HCT116 (cell line): ENCODE data around the gene KRT78. TPM values are rescaled to one million over a fixed set of nuclear protein-coding genes. Genes with fewer than 3 reads are reported as not detected.

ENCODE experiments used
- ATAC-seq: fragments of 200-7000 bp; cut with Tn5 transposase; 2 replicates; pipeline ENCODE4 v1.9.1; 2020; ENCODE audit warnings: mild to moderate bottlenecking, moderate library complexity
- BruUV-seq: library from RNA; stranded (reverse); fragments of 400-500 nt; replicated peaks from 2 replicates; lab custom pipeline; 2021; lab: Mats Ljungman, UMichigan
- CTCF ChIA-PET: fragments of 300-600 bp; sonication (Branson Sonifier 250); formaldehyde crosslinking; loops from one replicate; lab custom pipeline; 2021; ENCODE audit warnings: antibody characterized with exemption; lab: Charles Lee
- POLR2A ChIA-PET: fragments of 300-600, 350-600 bp; sonication (Branson Sonifier 250); formaldehyde crosslinking; loops from one replicate; lab custom pipeline; 2021; ENCODE audit warnings: antibody characterized with exemption; lab: Charles Lee
- RAD21 ChIA-PET, 2 experiments: fragments of 300-600 bp; sonication (Branson Sonifier 250); formaldehyde crosslinking; loops; one replicate each; lab custom pipeline; 2023; ENCODE audit warnings: low total read pairs in 2 of 2; ENCODE audit not compliant: uncharacterized antibody in 2 of 2, unreplicated experiment in 2 of 2, low non-redundant PET in 1 of 2; lab: Charles Lee
- DNase-seq: peaks from one replicate; pipeline ENCODE4 v3.0.0-alpha.2; 2010; ENCODE audit warnings: low read depth, low spot score
- H2AFZ ChIP-seq: fragments of 200-600 bp; shearing (Covaris generic), sonication (generic); 2 replicates; pipeline ENCODE4 v1.6.1; 2017; ENCODE audit warnings: low read depth, mixed run types, mixed read lengths, antibody characterized with exemption, low read length; ENCODE audit not compliant: poor library complexity, severe bottlenecking
- H3K27ac ChIP-seq: 2 replicates; pipeline ENCODE4 v1.5.1; 2012; ENCODE audit warnings: low read depth, low read length
- H3K27me3 ChIP-seq: fragments of 200-600 bp; sonication (generic); 2 replicates; pipeline ENCODE4 v1.6.1; 2016; ENCODE audit warnings: mixed run types, low read length, mixed read lengths; ENCODE audit not compliant: insufficient read depth
- H3K36me3 ChIP-seq, 2 experiments: fragments of 200-500 bp in 1 of 2; fragments of 200-600 bp in 1 of 2; sonication (Bioruptor generic) in 1 of 2; sonication (generic) in 1 of 2; 2 replicates each; pipeline versions ENCODE4 v1.5.1 to v1.6.1; 2014 to 2016; ENCODE audit warnings: low read length in 2 of 2, inconsistent platforms in 1 of 2, mixed read lengths in 1 of 2, mixed run types in 1 of 2; ENCODE audit not compliant: insufficient read depth in 2 of 2, control insufficient read depth in 1 of 2
- H3K4me1 ChIP-seq, 2 experiments: fragments of 200-600 bp in 1 of 2; sonication (generic) in 1 of 2; 2 replicates each; pipeline versions ENCODE4 v1.5.1 to v1.6.1; 2012 to 2017; ENCODE audit warnings: low read length in 2 of 2, inconsistent platforms in 1 of 2, mild to moderate bottlenecking in 1 of 2, mixed read lengths in 1 of 2, mixed run types in 1 of 2, moderate library complexity in 1 of 2; ENCODE audit not compliant: insufficient read depth in 2 of 2, control insufficient read depth in 1 of 2
- H3K4me2 ChIP-seq: fragments of 200-600 bp; sonication (generic); 2 replicates; pipeline ENCODE4 v1.6.1; 2017; ENCODE audit warnings: mixed run types, low read length, mixed read lengths
- H3K4me3 ChIP-seq, 2 experiments: fragments of 200-600 bp in 1 of 2; sonication (generic) in 1 of 2; replicated peaks in 1 of 2; 2 replicates each; pipeline ENCODE4 v1.5.1; 2011 to 2016; ENCODE audit warnings: low read length in 2 of 2, control low read depth in 1 of 2, low read depth in 1 of 2, mild to moderate bottlenecking in 1 of 2, mixed read lengths in 1 of 2, mixed run types in 1 of 2
- H3K79me2 ChIP-seq: fragments of 200-600 bp; sonication (generic); 2 replicates; pipeline ENCODE4 v1.6.1; 2017; ENCODE audit warnings: mild to moderate bottlenecking, mixed run types, low read length, moderate library complexity, mixed read lengths; ENCODE audit not compliant: insufficient read depth
- H3K9ac ChIP-seq: fragments of 200-600 bp; sonication (generic); 2 replicates; pipeline ENCODE4 v1.6.1; 2016; ENCODE audit warnings: low read length, mixed read lengths
- H3K9me2 ChIP-seq: fragments of 200-600 bp; sonication (generic), shearing (Covaris generic); 2 replicates; pipeline ENCODE4 v1.6.1; 2017; ENCODE audit warnings: mixed run types, mild to moderate bottlenecking, moderate library complexity; ENCODE audit not compliant: insufficient read depth
- H3K9me3 ChIP-seq, 2 experiments: fragments of 200-500 bp in 1 of 2; fragments of 200-600 bp in 1 of 2; sonication (Bioruptor generic) in 1 of 2; sonication (generic) in 1 of 2; 2 replicates each; pipeline ENCODE4 v1.6.1; 2014 to 2017; ENCODE audit warnings: low read length in 2 of 2, mixed read lengths in 2 of 2, inconsistent platforms in 1 of 2, low read depth in 1 of 2, mild to moderate bottlenecking in 1 of 2, mixed run types in 1 of 2, moderate library complexity in 1 of 2; ENCODE audit not compliant: control insufficient read depth in 1 of 2, insufficient read depth in 1 of 2
- H4K20me1 ChIP-seq: fragments of 200-600 bp; sonication (generic), shearing (Covaris generic); 2 replicates; pipeline ENCODE4 v1.6.1; 2017; ENCODE audit warnings: mixed run types, mild to moderate bottlenecking, moderate library complexity; ENCODE audit not compliant: insufficient read depth
- CBX3 ChIP-seq: IDR thresholded peaks from 2 replicates; pipeline ENCODE4 v1.6.1; 2012; ENCODE audit warnings: low read depth
- ELF1 ChIP-seq: IDR thresholded peaks from 2 replicates; pipeline ENCODE4 v1.6.1; 2012; ENCODE audit warnings: low read depth, borderline replicate concordance
- EZH2phosphoT487 ChIP-seq: fragments of 200-600 bp; IDR thresholded peaks from 2 replicates; pipeline ENCODE4 v1.6.1; 2018; ENCODE audit warnings: antibody characterized with exemption, borderline replicate concordance
- RAD21 ChIP-seq: IDR thresholded peaks from 2 replicates; pipeline ENCODE4 v1.6.1; 2012; ENCODE audit warnings: low read depth, mild to moderate bottlenecking
- SRF ChIP-seq: IDR thresholded peaks from 2 replicates; pipeline ENCODE4 v1.6.1; 2012; ENCODE audit warnings: low read depth
- ZFX ChIP-seq: fragments of 450-650 bp; IDR thresholded peaks from 2 replicates; pipeline ENCODE4 v1.6.1; 2017
- ZNF274 ChIP-seq: fragments of 200-500 bp; sonication (Bioruptor generic); IDR thresholded peaks from 2 replicates; pipeline ENCODE4 v1.6.1; 2014; ENCODE audit warnings: mild to moderate bottlenecking, low read depth, low read length, inconsistent platforms
- intact Hi-C: fragments of 100-400 bp; cut with micrococcal nuclease; formaldehyde crosslinking; loops from 2 replicates; pipeline ENCODE4 v1.10.0; 2022
- total RNA-seq: library from RNA; stranded (reverse); gene quantifications from one replicate; pipeline ENCODE4 v1.2.1, GENCODE V29; 2021; ENCODE audit not compliant: unreplicated experiment
- TF ChIP-seq, protein P1 (sequence below): IDR thresholded peaks from 2 replicates; pipeline ENCODE4 v1.6.1; 2012; ENCODE audit warnings: low read depth
- TF ChIP-seq, protein P2 (sequence below): IDR thresholded peaks from 2 replicates; pipeline ENCODE4 v1.6.1; 2011; ENCODE audit warnings: mild to moderate bottlenecking, low read length, moderate library complexity; ENCODE audit not compliant: insufficient replicate concordance; ENCODE audit errors: extremely low read depth
- TF ChIP-seq, protein P3 (sequence below): IDR thresholded peaks from 2 replicates; pipeline ENCODE4 v1.6.1; 2012

The KRT78 gene
- total RNA-seq, 1 experiment from 2014 or later, result not detected

DNA sequence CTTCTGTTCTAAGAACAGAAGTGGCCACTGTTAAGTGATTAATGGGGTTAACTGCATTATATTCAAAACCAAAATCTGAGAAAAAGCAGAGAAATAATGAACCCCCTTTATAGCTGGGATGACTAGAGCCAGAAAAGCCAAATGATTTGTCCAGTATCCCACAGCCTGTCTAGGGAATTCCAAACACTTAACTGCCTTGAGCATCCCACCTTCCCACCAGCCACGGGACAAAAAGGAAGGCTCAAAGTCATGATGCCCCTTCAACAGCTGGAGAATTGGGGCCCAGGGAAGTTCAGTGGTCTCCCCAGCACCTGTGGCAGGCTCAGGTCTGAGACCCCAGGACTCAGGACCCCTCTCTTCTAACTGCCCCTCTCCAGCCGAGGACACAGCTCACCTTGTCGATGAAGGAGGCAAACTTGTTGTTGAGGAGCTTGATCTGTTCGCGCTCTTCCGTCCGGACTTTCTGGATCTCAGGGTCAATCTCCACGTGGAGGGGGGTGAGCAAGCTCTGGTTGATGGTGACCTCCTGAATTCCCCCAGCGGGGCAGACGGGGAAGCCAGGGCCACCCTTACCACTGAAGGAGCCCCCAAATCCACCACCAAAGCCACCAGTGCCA, 35.5 kb downstream of the KRT78 start:
- Histone ChIP-seq H2AFZ (no peak overlapping the region), H3K27me3 (peaks cover 10% of the 10 kb centered on the region; the same call in 1 of the 2 replicates), H3K4me2 (no peak overlapping the region), H3K9ac (no peak overlapping the region)
- intact Hi-C loops, result no loop called here
- CTCF ChIA-PET, result no interaction called here
- DNase-seq, result no peak
- no TSS peak for BruUV-seq
- ATAC-seq, result no peak
- RAD21 ChIA-PET, result no interaction called here
- TF ChIP-seq CBX3, result no peak
- TF ChIP-seq, protein P1, sequence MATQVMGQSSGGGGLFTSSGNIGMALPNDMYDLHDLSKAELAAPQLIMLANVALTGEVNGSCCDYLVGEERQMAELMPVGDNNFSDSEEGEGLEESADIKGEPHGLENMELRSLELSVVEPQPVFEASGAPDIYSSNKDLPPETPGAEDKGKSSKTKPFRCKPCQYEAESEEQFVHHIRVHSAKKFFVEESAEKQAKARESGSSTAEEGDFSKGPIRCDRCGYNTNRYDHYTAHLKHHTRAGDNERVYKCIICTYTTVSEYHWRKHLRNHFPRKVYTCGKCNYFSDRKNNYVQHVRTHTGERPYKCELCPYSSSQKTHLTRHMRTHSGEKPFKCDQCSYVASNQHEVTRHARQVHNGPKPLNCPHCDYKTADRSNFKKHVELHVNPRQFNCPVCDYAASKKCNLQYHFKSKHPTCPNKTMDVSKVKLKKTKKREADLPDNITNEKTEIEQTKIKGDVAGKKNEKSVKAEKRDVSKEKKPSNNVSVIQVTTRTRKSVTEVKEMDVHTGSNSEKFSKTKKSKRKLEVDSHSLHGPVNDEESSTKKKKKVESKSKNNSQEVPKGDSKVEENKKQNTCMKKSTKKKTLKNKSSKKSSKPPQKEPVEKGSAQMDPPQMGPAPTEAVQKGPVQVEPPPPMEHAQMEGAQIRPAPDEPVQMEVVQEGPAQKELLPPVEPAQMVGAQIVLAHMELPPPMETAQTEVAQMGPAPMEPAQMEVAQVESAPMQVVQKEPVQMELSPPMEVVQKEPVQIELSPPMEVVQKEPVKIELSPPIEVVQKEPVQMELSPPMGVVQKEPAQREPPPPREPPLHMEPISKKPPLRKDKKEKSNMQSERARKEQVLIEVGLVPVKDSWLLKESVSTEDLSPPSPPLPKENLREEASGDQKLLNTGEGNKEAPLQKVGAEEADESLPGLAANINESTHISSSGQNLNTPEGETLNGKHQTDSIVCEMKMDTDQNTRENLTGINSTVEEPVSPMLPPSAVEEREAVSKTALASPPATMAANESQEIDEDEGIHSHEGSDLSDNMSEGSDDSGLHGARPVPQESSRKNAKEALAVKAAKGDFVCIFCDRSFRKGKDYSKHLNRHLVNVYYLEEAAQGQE, result no peak
- TF ChIP-seq, protein P2, sequence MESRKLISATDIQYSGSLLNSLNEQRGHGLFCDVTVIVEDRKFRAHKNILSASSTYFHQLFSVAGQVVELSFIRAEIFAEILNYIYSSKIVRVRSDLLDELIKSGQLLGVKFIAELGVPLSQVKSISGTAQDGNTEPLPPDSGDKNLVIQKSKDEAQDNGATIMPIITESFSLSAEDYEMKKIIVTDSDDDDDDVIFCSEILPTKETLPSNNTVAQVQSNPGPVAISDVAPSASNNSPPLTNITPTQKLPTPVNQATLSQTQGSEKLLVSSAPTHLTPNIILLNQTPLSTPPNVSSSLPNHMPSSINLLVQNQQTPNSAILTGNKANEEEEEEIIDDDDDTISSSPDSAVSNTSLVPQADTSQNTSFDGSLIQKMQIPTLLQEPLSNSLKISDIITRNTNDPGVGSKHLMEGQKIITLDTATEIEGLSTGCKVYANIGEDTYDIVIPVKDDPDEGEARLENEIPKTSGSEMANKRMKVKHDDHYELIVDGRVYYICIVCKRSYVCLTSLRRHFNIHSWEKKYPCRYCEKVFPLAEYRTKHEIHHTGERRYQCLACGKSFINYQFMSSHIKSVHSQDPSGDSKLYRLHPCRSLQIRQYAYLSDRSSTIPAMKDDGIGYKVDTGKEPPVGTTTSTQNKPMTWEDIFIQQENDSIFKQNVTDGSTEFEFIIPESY, result no peak
- TF ChIP-seq, protein P3, sequence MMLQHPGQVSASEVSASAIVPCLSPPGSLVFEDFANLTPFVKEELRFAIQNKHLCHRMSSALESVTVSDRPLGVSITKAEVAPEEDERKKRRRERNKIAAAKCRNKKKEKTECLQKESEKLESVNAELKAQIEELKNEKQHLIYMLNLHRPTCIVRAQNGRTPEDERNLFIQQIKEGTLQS, result no peak
- no peak for TF ChIP-seq RAD21
- no peak for TF ChIP-seq ELF1
- TF ChIP-seq ZNF274, result no peak
- TF ChIP-seq EZH2phosphoT487, result no peak
- TF ChIP-seq SRF, result no peak
- no peak for TF ChIP-seq ZFX
- TF ChIP-seq, all 23 proteins: peak for 0
- Histone ChIP-seq H3K4me3 (no peak overlapping the region), H4K20me1 (no peaks in the 10 kb centered on the region), H3K9me3 (no peaks in the 10 kb centered on the region), H3K79me2 (no peaks in the 10 kb centered on the region), H3K36me3 (no peaks in the 10 kb centered on the region), H3K9me2 (no peaks in the 10 kb centered on the region), H3K27ac (no peak overlapping the region), H3K4me1 (no peaks in the 10 kb centered on the region)
- POLR2A ChIA-PET, result no interaction called here
